HG03025 (cell line): ENCODE measurements around the gene OR6X1.
A peak's percentile ranks its signal among the peaks of the same experiment; 100 is the strongest.
"Not testable (repeated sequence)": the region's sequence is repeated elsewhere in the genome, so short reads cannot be mapped to it uniquely, and the experiment has no call there.

Experiments used
- ATAC-seq: cut with Tn5 transposase; IDR thresholded peaks from one replicate; pipeline ENCODE4 v1.9.1; 2021; ENCODE audit warnings: mild to moderate bottlenecking, moderate library complexity; ENCODE audit not compliant: unreplicated experiment, low FRiP score

The OR6X1 gene

GRCh38 chr11:123755344-123755743 lies 1.0 kb upstream of the OR6X1 start:
- no peak for ATAC-seq

GRCh38 chr11:123753110-123753509 lies 1.2 kb downstream of the OR6X1 start:
- ATAC-seq: no peak

GRCh38 chr11:123751781-123752180 lies 2.5 kb downstream of the OR6X1 start:
- no peak for ATAC-seq

GRCh38 chr11:123748349-123748748 lies 6.0 kb downstream of the OR6X1 start:
- ATAC-seq: not testable (repeated sequence)

- ATAC-seq: no peak
Measured at GRCh38 chr11:123745764-123746451, 8.4 kb downstream of the OR6X1 start.

- no peak for ATAC-seq
Measured at GRCh38 chr11:123742724-123743120, 11.6 kb downstream of the OR6X1 start.

GRCh38 chr11:123742031-123742723 lies 12.1 kb downstream of the OR6X1 start:
- ATAC-seq: no peak

GRCh38 chr11:123741159-123742030 lies 12.9 kb downstream of the OR6X1 start, which contains the start of gene ZNF202:
ZNF202 (minus strand) TSS chr11:123741660; CDS start chr11:123730888, 10,772 bp downstream.
- ATAC-seq: peak; percentile 100

- ATAC-seq: peak; percentile 6
Measured at GRCh38 chr11:123740787-123741158, 13.5 kb downstream of the OR6X1 start.

- no peak for ATAC-seq
Measured at GRCh38 chr11:123738374-123738773, 15.9 kb downstream of the OR6X1 start.

GRCh38 chr11:123736769-123737168 lies 17.5 kb downstream of the OR6X1 start:
- no peak for ATAC-seq

- no peak for ATAC-seq
Measured at GRCh38 chr11:123729602-123730001, 24.7 kb downstream of the OR6X1 start.

GRCh38 chr11:123725995-123726655 lies 28.2 kb downstream of the OR6X1 start:
- ATAC-seq: no peak

GRCh38 chr11:123719452-123719851 lies 34.9 kb downstream of the OR6X1 start:
- no peak for ATAC-seq

- ATAC-seq: no peak
Measured at GRCh38 chr11:123718469-123718868, 35.8 kb downstream of the OR6X1 start.

- ATAC-seq: no peak
Measured at GRCh38 chr11:123718063-123718462, 36.3 kb downstream of the OR6X1 start.

GRCh38 chr11:123712627-123713026 lies 41.7 kb downstream of the OR6X1 start:
- not testable (repeated sequence) for ATAC-seq

- no peak for ATAC-seq
Measured at GRCh38 chr11:123707606-123708205, 46.6 kb downstream of the OR6X1 start.

GRCh38 chr11:123707206-123707605 lies 47.1 kb downstream of the OR6X1 start:
- no peak for ATAC-seq

- no peak for ATAC-seq
Measured at GRCh38 chr11:123704341-123704740, 50.0 kb downstream of the OR6X1 start.
